Subcutaneous abdominal adipose tissue (tissue), 5 donors: ENCODE data around the gene LMTK2.

Experiments
- H3K27ac ChIP-seq: one replicate; pipeline ENCODE4 v1.7.0; 2013; ENCODE audit warnings: low read depth, mild to moderate bottlenecking, inconsistent platforms, low read length, moderate library complexity
- H3K27me3 ChIP-seq, 5 donors: one replicate each; pipeline ENCODE4 v1.7.0; 2013; ENCODE audit warnings: low read length in 5 of 5, inconsistent platforms in 1 of 5; ENCODE audit not compliant: control insufficient read depth in 5 of 5, insufficient read depth in 4 of 5
- H3K36me3 ChIP-seq, 5 donors: one replicate each; pipeline ENCODE4 v1.7.0; 2013; ENCODE audit warnings: low read length in 5 of 5; ENCODE audit not compliant: control insufficient read depth in 5 of 5, insufficient read depth in 5 of 5
- H3K4me1 ChIP-seq, 5 donors: one replicate each; pipeline ENCODE4 v1.7.0; 2013; ENCODE audit warnings: low read length in 5 of 5, mild to moderate bottlenecking in 3 of 5, moderate library complexity in 1 of 5; ENCODE audit not compliant: control insufficient read depth in 5 of 5, insufficient read depth in 5 of 5
- H3K4me3 ChIP-seq, 5 donors: one replicate each; pipeline ENCODE4 v1.7.0; 2013; ENCODE audit warnings: low read length in 5 of 5, low read depth in 1 of 5
- H3K9ac ChIP-seq, 5 donors: one replicate each; pipeline ENCODE4 v1.7.0; 2013; ENCODE audit warnings: low read length in 5 of 5, mild to moderate bottlenecking in 4 of 5, moderate library complexity in 3 of 5
- H3K9me3 ChIP-seq, 5 donors: one replicate each; pipeline ENCODE4 v1.7.0; 2013; ENCODE audit warnings: low read length in 5 of 5; ENCODE audit not compliant: control insufficient read depth in 5 of 5
- donor health status: healthy.
- donor health status: healthy.
- donor health status: healthy.
- donor health status: healthy.
- donor health status: healthy.

The LMTK2 gene

GRCh38 chr7:98157761-98158160 is 51.1 kb downstream of the LMTK2 start:
- Histone ChIP-seq H3K9me3 (no peaks in the 10 kb centered on the region), H3K4me1 (no peaks in the 10 kb centered on the region), H3K27ac (no peak overlapping the region), H3K27me3 (no peaks in the 10 kb centered on the region), H3K9ac (no peak overlapping the region), H3K4me3 (no peak overlapping the region), H3K36me3 (peaks cover 22 to 42% (median 33%) of the 10 kb centered on the region in 5 donors)

GRCh38 chr7:98162758-98163157 is 56.1 kb downstream of the LMTK2 start:
- peaks cover 3 to 10% (median 8%) of the 10 kb centered on the region in 5 donors for H3K36me3 ChIP-seq
- H3K4me3 ChIP-seq: no peak overlapping the region
- H3K9ac ChIP-seq: no peak overlapping the region
- H3K4me1 ChIP-seq: no peaks in the 10 kb centered on the region
- no peak overlapping the region for H3K27ac ChIP-seq
- no peaks in the 10 kb centered on the region for H3K27me3 ChIP-seq
- no peaks in the 10 kb centered on the region for H3K9me3 ChIP-seq

DNA sequence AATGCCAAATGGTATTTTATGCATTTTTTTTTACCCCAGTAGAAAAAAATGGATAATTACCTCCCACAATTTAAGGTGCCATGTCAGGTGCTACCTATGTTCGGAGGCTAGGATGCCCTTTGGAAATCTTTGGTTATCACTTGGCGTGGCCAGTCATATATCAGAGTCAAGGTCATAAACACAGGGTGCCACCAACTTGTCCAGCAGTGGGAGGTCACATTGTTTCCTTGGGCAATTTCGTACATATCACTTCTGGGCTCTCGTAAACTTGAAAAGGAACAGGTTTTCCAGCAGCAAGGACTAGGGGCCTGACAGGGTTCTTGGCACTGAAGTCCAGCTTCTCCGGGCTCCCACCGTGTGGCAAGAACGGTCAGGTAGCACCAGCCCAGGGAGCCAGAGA is 56.6 kb downstream of the LMTK2 start:
- H3K9ac ChIP-seq: no peak overlapping the region
- no peaks in the 10 kb centered on the region for H3K4me1 ChIP-seq
- H3K27ac ChIP-seq: no peak overlapping the region
- no peaks in the 10 kb centered on the region for H3K27me3 ChIP-seq
- no peaks in the 10 kb centered on the region for H3K9me3 ChIP-seq
- peaks cover 3 to 10% (median 8%) of the 10 kb centered on the region in 5 donors for H3K36me3 ChIP-seq
- no peak overlapping the region for H3K4me3 ChIP-seq

DNA sequence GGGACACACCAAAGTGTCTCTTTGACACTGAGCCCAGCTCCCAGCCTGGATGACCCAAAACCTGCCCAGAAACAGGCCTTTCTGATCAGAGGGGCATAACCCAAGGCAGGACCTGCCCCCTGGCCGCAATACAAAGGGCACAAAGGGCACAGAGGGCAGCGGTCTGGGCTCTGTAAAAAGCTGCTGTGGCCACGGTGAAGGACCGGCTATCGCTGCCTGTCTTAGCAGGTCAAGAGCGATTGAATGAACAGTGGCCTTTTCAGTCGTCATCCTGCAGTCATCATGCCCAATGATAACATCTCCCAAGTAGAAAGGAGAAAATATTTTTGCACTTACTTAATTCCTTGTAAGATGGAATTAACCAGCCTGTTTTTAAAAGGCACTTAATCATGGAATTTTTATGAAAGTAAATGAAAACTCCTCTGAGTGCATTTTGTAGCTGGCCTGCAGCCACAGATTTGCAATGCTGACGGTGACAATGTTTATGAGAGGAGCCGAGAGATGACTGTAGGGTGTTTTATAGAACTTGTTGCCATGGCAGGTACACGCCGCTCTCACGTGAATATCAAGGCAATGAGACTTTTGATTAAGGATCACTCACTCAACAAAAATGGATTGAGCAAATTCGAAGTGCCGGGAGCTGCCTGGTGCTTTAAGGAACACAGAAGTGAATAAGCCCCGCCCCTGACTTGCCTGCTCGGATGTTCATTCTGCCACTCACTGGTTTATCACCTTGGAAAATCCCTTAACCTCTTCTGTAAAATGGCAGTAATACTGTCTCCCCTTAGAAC is 57.2 kb downstream of the LMTK2 start:
- Histone ChIP-seq H3K4me1 (no peaks in the 10 kb centered on the region), H3K9ac (no peak overlapping the region), H3K36me3 (peaks cover 3 to 10% (median 8%) of the 10 kb centered on the region in 5 donors), H3K4me3 (no peak overlapping the region), H3K27ac (no peak overlapping the region), H3K27me3 (no peaks in the 10 kb centered on the region), H3K9me3 (no peaks in the 10 kb centered on the region)

DNA sequence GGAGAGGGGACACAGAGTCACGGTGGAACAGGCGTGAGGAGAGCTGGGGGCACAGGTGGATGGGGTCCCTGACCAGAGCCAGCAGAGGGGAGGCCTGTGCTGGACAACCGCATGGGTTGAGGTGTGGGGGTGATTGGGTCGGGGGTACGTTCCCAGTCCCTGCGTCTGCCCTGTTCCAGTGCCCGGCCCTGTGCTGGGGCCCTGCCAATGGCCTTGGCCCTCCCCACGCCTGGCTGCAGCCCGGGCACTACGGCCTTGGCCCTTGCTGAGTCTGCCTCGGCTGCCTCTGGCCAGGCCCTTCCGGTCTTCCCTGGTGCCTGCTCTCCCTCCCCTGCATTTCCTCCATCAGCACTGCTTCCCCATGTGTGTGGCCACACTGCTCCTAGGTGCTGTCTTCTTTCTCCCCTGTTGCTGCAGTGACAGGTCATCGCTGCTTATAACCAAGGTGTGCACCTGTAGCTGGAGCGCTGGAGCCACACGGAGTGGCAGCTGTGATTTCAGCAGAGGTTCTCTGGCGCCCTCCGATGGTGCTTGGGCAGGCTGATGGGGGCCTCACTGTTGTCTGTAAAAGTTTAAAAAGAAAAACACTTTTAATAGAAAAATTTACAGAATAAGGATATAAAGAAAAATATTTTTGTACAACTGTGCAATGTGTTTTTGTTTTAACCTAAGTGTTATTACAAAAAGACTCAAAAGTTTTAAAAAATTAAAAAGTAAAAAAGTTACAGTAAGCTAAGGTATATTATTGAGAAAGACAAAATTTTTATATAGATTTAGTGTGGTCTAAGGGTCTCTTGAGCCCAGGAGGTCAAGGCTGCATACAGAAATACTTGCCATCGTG is 59.4 kb downstream of the LMTK2 start:
- no peaks in the 10 kb centered on the region for H3K4me1 ChIP-seq
- no peaks in the 10 kb centered on the region for H3K27me3 ChIP-seq
- no peaks in the 10 kb centered on the region for H3K9me3 ChIP-seq
- H3K36me3 ChIP-seq: peaks cover 0 to 6% (median 2%) of the 10 kb centered on the region in 5 donors
- no peak overlapping the region for H3K9ac ChIP-seq
- H3K4me3 ChIP-seq: no peak overlapping the region
- no peak overlapping the region for H3K27ac ChIP-seq

DNA sequence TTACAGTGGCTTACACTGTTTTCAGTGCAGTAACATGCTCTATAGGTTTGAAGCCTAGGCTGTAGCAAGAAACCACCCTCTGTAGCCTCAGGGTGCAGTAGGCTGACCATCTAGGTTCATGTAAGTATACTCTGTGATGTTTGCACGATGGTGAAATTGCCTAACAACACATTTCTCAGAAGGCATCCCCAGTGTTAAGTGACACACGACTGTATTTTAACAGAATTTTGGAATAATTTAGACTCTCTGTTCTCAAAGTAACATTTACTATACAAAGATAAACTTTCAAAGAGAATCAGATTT is 60.0 kb downstream of the LMTK2 start:
- Histone ChIP-seq H3K9me3 (no peaks in the 10 kb centered on the region), H3K27me3 (no peaks in the 10 kb centered on the region), H3K4me1 (no peaks in the 10 kb centered on the region), H3K4me3 (no peak overlapping the region), H3K36me3 (peaks cover 0 to 9% (median 4%) of the 10 kb centered on the region in 5 donors), H3K27ac (no peak overlapping the region), H3K9ac (no peak overlapping the region)

DNA sequence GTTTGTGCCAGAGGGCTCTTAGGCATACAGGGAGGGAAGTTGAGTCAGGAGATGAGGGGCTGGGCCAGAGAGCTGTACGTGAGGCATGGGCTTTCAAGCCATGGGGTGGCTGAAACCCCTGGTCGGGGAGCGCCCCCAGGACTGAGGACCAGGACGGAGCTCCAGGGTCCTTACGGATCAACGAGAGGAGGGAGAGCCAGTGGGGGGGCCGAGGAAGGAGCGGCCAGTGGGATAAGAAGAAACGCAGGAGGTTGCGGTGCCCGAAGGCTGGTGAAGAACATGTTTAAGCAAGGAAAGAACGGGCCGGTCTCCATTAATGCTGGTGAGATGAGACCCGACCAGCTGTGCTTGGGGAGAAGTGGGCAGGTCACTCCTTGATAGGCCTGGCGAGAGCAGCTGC is 61.0 kb downstream of the LMTK2 start:
- H3K27me3 ChIP-seq: no peaks in the 10 kb centered on the region
- no peaks in the 10 kb centered on the region for H3K4me1 ChIP-seq
- no peaks in the 10 kb centered on the region for H3K9me3 ChIP-seq
- no peak overlapping the region for H3K27ac ChIP-seq
- H3K4me3 ChIP-seq: no peak overlapping the region
- peaks cover 0 to 17% (median 10%) of the 10 kb centered on the region in 5 donors for H3K36me3 ChIP-seq
- H3K9ac ChIP-seq: no peak overlapping the region

- Histone ChIP-seq H3K27me3 (no peaks in the 10 kb centered on the region), H3K36me3 (peaks cover 0 to 20% (median 10%) of the 10 kb centered on the region in 5 donors), H3K27ac (no peak overlapping the region), H3K4me3 (no peak overlapping the region), H3K9me3 (no peaks in the 10 kb centered on the region), H3K9ac (no peak overlapping the region), H3K4me1 (no peaks in the 10 kb centered on the region)
Observed at GRCh38 chr7:98168181-98168903, 61.7 kb downstream of the LMTK2 start.

GRCh38 chr7:98168904-98169621 is 62.4 kb downstream of the LMTK2 start:
- Histone ChIP-seq H3K4me3 (no peak overlapping the region), H3K27ac (no peak overlapping the region), H3K9ac (no peak overlapping the region), H3K9me3 (no peaks in the 10 kb centered on the region), H3K36me3 (peaks cover 0 to 20% (median 10%) of the 10 kb centered on the region in 5 donors), H3K27me3 (no peaks in the 10 kb centered on the region), H3K4me1 (no peaks in the 10 kb centered on the region)
